RKO (cell line): ENCODE measurements around the gene SLC43A1.

ENCODE experiments used
- DNase-seq: peaks from one replicate; pipeline ENCODE4 v3.0.0-alpha.2; 2016; ENCODE audit warnings: low spot score

Gene SLC43A1

GRCh38 chr11:57497303-57498247, 17.9 kb downstream of the SLC43A1 start:
- no peak for DNase-seq

DNA sequence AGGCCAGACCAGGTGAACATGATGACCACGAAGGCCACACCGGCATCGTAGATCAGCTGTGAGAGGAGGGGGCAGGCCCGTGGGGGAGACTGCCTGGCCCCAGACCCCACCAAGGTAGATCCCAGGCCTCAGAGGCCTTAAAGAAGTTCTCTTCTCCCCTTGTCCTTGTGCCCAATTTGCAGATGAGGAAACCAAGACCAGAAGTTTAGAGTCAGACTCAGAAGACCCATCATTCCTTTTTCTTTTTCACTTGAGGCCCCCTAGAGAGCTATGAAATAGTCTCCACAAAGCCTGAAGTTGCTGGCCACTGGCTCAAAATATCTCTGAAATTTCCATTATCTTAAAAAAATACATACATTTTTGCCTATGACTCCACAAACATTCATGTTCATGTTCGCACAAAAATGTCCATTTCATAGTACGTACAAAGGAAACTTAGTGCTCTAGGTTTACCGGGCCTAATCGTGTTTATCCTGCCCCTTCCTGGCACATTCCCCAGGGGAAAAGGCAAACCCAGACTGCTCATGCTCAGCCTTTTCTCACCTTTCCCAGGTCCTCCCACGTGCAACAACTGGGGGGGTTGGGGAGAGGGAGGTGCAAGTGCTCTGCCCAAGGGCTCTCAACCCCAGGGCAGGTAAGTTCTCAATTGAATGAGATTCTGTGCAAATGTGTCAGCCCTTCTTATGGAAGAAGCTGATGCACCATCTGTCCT, 19.2 kb downstream of the SLC43A1 start:
- DNase-seq, result no peak

DNA sequence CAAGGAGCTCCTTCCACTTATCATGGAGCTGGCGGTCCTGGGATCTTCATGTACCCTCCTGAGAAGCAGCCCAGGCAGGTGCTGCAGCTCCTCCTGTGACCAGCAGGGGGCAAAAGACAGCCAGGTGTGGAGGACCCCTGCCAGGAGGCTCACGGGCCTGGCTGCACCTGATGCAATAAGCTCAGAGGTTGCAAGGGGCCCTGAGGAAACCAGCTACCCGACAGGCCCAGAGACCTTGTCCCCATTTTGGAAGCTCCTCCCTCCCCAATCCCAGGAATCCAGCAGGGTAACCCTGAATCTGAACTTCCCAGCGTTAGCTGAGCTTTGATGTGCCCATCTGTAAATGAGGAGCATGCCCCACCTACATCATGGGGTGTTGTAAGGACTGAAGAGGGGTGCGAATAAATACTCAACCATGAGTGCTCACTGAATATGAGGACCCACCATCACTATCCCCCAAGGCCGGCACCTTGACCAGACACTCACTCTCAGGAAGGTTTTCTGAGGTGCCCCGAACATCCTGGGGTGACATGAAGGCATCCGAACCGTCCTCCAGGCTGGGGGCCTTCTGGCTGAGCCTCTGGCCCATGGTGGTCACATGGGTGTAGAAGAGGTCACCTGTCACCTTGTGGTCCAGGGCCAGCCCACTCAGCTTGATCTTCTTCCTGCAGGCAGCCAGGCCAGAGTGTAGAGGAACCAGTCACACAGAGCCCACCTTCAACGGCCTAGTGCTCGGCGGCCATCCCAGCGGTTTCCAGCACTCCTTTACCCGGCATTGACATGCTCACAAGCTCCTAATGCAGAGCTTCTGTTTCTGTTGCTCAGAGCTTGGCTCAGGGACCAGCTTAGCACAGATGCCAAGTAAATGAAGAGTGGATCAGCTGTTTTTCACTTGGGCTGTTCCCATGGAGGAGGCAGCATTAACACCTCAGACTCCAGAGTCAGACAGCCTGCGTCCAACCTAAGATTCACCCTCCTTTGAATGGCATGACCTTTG, 21.7 kb downstream of the SLC43A1 start:
- no peak for DNase-seq

- peak; percentile 37 for DNase-seq
Measured at GRCh38 chr11:57491371-57492061, 24.0 kb downstream of the SLC43A1 start.

- DNase-seq, result peak; percentile 65
Measured at GRCh38 chr11:57490456-57491248, 24.9 kb downstream of the SLC43A1 start.

- DNase-seq, result no peak
Measured at GRCh38 chr11:57487920-57488659, 27.4 kb downstream of the SLC43A1 start.

DNA sequence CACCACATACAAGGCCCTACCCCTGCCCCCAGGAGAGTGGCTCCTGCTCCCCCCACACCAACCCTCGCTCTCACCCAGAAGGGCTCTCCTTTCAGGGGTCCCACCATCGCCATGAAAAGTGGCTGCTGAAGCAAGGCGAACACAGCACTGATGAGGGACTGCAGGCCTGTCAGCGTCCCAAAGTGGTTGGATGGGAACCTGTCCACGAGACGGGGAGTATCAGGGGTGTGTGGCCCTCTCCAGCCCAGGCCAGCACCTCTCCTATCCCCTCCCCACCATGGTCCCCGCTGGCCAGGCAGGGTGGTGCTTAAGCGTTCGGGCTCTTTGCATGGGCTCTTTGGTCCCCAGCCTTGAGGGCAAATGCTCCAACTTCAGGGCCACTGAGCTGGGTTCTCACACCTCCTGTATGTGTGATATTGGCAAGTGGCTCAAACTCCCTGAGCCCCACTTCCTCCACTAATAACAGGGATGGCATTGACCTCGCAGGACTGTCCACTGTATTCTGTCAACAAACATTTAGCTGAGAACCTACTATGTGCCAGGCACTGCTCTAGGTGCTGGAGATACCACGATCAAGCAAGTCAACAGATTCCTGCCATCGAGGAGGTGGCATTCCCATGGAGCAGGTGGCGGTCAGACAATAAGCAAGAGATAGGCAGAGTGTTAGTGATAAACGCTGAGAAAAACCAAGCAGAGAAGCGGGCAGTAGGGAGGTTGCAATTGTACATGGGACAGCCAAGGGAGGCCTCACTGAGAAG, 28.3 kb downstream of the SLC43A1 start:
- no peak for DNase-seq

DNA sequence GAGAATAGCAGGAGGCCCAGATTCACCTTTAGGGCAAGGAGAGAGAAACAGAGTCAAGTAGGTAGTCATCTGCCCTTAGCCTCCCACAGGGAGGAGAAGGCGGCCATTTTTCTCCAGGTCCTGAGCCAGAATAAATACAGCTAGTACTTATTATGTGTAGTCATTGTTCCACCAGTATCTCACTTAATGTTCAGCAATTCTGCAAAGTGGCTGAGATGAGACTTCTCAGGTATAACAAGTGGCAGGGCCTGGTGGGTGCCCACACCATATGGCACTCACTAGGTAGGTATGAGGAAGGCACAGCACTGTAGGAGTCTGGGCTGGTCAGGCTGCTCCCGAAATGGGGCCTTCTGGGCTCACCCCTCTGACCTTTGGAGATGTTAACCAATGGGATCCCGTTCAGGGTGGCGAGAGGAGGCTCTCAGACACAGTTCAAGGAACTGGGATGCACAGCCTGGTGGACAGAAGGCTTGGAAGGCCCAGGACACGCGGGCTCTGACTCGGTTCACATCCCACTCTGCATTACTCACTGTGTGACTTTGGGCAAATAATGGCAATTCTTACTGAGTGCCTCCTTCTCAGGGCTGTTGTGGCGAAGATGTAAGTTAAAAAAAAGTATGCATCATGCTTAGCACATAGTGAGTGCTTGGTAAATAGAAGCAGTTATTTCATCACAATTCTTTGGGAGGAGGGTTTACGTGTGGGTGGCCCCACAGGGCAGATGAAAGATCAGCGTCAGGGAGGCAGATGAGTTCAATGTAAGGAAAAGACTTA, 30.1 kb downstream of the SLC43A1 start:
- no peak for DNase-seq

DNA sequence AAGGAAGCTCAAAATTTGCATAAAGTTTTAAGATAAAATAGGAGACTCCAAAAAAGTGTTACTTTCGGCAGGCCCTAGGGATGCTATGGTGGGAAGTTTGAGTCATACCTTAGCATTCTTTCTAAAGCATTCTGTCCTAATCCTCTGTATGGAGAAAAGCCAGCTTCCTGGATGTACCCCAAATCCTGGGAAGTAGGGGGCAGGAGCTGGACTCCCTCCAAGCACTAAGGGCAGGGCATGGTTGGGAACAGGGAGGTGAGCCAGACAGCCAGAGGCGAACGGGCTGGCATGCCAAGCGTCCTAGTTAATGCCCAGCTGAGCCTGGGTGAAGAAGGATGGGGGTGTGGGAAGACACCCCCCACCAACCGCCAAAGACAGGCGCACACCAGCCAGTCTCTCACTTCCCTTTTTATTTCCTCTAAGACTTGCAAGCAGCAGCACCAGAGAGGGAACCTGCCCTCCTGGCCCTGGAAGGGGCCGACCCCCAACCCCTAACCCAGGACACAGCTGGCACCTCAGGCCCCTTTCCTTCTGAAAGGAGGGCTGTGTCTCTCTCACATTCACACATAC, 31.3 kb downstream of the SLC43A1 start:
- no peak for DNase-seq

GRCh38 chr11:57483562-57483918, 32.0 kb downstream of the SLC43A1 start:
- DNase-seq, result no peak

GRCh38 chr11:57482782-57483561, 32.5 kb downstream of the SLC43A1 start:
- DNase-seq, result no peak

- no peak for DNase-seq
Measured at GRCh38 chr11:57481915-57482781, 33.4 kb downstream of the SLC43A1 start.

- no peak for DNase-seq
Measured at GRCh38 chr11:57481315-57481714, 34.2 kb downstream of the SLC43A1 start.

DNA sequence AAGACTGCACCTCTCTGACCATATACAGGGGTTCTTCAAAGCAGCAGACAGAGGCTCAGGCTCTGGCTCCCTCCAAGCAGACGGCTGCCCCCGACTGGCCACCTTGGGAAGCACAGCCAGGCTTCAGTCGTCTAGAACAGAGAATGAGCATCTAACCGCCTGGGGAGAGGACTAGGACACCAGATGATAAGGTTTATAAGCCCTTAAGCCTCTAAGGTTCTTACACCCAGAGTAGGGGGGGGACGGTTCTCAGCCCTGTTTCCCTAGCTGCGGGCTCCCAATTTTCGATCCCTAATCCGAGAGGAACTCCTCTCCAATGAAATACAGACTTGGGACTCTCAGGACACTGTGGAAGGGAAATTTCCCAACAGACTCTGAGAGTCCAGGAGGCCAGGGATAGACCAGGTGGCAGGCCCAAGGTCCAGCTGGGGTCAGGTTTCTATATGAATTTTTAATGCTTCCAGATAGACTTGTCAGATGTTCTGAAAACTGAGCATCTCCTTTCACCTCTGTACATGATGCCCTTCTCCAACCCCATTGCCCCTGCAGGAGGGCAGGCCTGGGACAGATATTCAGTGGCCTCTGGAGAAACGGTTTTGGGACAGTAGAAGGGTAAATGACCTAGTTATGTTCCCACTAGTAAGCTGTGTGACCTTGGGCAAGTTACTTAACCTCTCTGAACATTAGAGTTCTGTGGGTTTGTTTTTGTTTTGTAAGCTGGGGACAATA, 34.9 kb downstream of the SLC43A1 start:
- peak; percentile 58 for DNase-seq

GRCh38 chr11:57479911-57480310, 35.6 kb downstream of the SLC43A1 start:
- DNase-seq, result no peak
